GM18511 (cell line): ENCODE measurements around the gene RAB11FIP3.

Experiments
- ATAC-seq: cut with Tn5 transposase; IDR thresholded peaks from one replicate; pipeline ENCODE4 v1.9.1; 2021; ENCODE audit warnings: mild to moderate bottlenecking, moderate library complexity; ENCODE audit not compliant: unreplicated experiment

Gene RAB11FIP3

DNA sequence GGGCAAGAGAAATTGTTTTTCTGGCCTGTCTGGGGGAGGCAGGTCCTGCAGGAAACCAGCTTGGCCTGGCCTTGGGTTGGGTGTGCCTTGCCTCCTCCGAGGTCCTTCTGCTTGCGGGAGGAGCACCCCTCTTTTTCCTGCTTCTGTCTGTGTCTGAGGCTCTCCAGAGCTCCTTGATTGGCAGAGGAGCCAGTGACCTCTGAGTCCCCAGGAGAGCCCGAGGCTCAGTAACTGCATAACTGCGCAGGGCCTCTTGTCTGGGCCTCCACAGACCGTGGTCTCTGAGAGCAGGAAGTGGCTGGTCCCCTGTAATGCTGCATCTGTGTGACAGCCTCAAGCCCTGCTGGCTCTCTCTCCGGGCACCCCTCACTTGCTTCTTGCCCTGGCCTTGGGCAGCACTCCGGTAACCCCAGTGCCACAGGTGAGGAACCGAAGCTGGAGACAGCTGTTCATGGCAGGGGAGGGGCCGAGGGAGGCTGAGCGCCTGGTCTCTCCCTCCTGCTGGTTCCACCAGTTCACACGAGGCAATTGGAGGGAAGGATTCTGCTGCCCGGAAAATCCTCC lies 103.6 kb downstream of the RAB11FIP3 start:
- no peak for ATAC-seq

- no peak for ATAC-seq
These were observed 104.8 kb downstream of the RAB11FIP3 start for GRCh38 chr16:530111-530817.

DNA sequence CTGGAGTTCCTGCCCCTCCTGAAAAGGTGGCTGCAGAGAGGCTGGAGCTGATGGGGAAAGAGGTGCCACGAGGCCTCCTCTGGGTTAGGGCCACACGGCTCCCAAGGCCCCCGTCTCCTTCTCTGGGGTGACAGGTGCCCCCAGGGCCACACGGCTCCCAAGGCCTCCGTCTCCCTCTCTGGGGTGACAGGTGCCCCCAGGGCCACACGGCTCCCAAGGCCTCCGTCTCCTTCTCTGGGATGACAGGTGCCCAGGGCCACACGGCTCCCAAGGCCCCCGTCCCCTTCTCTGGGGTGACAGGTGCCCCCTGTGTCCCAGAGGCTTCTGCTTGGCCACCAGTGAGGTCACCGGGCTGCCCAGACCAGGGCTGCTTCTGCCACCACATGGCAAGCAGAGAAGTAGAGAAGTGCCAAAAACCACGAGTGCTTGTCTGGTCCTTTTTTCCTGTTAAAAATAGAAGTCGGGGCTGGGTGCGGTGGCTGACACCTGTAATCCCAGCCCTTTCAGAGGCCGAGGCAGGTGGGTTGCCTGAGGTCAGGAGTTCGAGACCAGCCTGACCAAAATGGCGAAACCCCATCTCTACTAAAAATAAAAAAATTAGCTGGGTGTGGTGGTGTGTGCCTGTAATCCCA lies 106.2 kb downstream of the RAB11FIP3 start:
- ATAC-seq, result no peak

DNA sequence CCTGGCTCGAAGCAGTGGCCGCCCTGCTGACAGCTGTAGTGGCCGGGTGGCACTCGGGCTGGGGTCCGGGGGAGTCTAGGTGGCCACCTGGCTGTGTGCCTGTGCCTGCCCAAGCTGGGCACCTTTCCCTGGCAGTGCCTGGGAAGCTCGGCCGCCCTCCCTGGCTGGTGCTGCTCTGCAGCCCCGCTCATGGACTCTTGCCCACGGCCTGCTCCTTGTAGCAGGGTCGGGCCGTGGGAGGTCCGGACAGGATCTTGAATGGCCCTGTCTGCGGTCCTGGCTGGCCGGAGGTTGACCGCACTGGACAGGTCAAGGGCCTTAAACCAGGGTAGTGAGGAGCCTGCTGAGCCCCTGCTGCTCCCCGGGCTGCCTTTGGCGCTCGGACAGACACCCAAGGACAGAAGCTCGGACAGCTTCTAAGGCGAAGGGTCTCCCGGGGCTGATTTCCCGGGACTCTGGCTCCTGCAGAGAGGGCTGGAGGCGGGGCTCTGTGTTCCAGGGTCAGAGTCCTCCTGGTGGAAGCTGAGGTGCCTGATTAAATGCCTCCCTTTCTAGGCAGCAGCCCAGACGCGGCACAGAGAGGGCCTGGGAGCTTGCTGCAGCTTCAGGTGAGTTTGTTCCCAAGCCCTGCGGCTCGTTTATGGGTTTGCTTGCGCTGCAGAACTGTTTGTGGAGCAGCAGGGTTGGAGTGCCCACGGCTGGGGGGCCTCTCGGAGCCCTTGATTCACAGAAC lies 108.1 kb downstream of the RAB11FIP3 start:
- no peak for ATAC-seq

GRCh38 chr16:534135-534534 lies 108.7 kb downstream of the RAB11FIP3 start:
- ATAC-seq, result no peak

- no peak for ATAC-seq
These were observed 109.5 kb downstream of the RAB11FIP3 start for GRCh38 chr16:534856-535445.

- ATAC-seq, result no peak
These were observed 110.3 kb downstream of the RAB11FIP3 start for GRCh38 chr16:535446-536405.

DNA sequence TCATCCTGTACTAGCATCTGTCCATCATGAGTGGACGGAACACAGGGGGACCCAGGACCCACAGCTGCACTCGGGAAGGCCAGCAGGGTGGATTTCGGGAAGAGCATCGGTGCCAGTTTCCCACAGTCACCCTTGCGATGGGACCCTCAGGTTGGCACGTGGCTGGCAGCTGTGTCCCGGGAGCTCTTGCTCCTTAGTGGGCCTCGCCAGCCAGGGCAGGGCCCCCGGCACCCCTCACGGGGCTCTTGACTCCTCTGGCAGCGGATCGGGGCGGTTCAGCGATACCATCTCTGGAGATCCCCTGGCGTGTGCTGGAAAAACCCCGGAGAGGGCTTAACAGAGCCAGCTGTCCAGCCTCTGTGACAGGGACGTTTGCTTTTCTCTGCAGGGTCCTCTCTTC lies 111.3 kb downstream of the RAB11FIP3 start:
- no peak for ATAC-seq

- no peak for ATAC-seq
These were observed 112.2 kb downstream of the RAB11FIP3 start for GRCh38 chr16:537415-538335.

- no peak for ATAC-seq
These were observed 114.6 kb downstream of the RAB11FIP3 start for GRCh38 chr16:539901-540530.

DNA sequence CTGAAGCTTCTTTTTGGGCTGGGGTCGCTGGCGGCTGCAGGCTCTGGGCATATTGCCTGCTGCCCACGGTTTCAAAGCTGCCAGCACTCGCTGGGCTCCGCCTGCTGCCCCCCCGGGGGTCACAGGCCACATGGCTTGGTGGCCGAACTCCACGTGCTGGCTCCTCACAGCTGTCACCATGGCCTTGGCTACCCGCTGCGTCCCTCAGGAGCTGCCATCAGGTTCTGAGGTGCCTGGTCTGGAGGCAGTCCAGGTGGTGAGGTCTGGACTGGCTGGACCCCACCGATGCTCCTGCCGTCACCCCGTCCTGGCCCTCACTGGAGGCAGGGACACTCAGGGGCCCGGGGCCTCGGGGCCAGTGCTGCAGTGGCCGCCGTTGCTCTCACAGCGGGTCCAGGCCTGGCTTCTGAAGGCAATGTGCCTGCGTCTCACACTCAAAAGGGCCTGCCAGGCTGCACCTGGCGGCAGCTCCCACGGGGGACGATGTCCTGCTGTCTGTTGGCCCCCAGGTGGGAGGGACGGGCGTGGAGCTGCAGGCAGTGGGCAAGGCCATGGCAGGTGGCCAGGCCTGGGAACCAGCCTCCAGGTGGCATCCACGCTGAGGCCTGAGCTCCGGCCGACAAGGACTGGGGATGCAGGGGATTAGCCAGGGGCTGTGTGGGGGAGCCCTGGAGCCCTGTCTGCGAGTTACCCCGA lies 115.3 kb downstream of the RAB11FIP3 start:
- ATAC-seq, result no peak

GRCh38 chr16:543301-544164 lies 118.1 kb downstream of the RAB11FIP3 start:
- ATAC-seq, result no peak

DNA sequence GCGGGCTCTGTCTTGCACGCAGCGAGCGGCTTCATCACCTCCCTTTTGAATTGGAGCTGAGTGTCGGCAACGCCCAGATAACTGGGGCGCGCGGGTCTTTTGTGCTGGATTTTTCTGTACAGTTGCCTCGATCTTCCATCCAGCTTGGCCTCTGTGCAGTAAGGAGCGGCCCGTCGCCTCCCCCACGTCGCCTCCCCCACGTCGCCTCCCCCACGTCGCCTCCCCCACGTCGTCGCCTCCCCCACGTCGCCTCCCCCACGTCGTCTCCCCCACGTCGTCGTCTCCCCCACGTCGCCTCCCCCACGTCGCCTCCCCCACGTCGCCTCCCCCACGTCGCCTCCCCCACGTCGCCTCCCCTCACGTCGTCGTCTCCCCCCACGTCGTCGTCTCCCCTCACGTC lies 119.1 kb downstream of the RAB11FIP3 start:
- ATAC-seq, result no peak

GRCh38 chr16:546909-547770 lies 121.7 kb downstream of the RAB11FIP3 start:
- no peak for ATAC-seq

DNA sequence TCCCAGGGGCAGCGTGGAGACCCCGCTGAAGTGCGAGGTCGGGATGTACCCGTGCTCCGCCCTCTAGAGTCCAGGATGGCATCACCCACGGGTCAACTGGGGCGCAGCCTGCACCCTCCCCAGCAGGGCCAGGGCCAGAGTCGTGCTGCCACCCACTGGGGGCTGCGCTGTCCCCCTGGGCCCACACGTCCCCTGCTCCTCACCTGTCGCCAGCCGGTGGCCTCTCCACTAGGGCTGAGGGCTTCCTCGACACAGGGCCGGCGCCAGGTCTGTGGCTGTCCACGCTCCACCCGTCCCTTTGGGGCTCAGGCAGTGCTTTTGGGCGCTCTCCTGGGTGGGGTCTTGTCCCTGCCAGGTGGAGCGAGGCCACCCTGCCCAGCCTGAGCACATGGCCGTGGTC lies 123.1 kb downstream of the RAB11FIP3 start:
- no peak for ATAC-seq
